Measurements from ENCODE around the gene PTPN12.

- TF ChIP-seq CTCF (IDR thresholded peaks at IDR 0.05), result no peak
- TF ChIP-seq POLR2A (IDR thresholded peaks at IDR 0.05), result no peak
Observed at GRCh38 chr7:77619314-77619713, 82.2 kb downstream of the PTPN12 start.
